ENCODE data around the gene MEGF11.

DNA sequence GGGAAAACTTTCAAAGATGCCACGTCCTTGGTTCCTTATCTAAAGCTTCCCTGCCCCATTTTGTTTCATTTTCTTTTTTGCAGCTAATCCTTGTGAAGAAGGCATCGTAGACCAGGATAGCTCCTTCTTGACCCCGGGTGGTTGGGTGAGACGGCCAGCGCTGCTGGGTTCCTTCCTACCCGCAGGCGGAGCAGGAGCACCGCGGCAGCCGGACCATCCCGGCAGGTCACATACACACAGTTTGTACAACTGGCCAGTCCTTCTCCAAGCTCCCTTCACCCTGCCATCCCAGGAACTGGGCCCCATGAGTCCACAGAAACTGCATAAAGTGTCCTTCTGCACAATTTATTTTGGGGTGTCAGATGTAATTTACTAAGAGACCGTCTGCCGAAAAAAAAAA lies 83.9 kb downstream of the MEGF11 start:
- TF ChIP-seq CTCF (IDR thresholded peaks at IDR 0.05) (no peak), POLR2A (IDR thresholded peaks at IDR 0.05) (no peak)
